ENCODE measurements around the gene HDX. TPM values are rescaled to one million over a fixed set of nuclear protein-coding genes. Genes with fewer than 3 reads are reported as not detected.

HDX gene
- total RNA-seq, 1 donor from 2014 or later = 5.6 TPM

DNA sequence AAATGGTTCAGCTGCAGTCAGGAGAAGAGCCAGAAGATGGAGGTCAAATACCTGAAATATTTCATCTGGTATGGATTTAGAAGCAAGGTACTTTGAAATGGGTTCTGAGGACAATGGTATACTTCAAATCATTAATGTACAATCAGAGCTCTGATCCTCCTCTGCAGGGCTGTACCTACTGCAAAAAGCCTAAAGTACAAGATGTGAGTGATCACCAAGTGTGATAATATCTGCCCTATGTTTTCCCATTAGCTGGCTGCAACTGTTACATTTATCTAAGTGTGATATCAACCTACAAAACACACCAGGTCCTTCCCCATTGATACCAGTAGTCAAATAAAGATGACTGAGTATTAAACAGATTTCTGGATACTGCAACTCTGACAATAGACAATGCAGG lies 25.1 kb downstream of the HDX start:
- Histone ChIP-seq H3K36me3 (ENCODE audit: control insufficient read depth, insufficient read depth, low read length) (no peaks in the 10 kb centered on the region), H3K27me3 (ENCODE audit: control insufficient read depth, insufficient read depth, low read length) (no peaks in the 10 kb centered on the region), H3K4me3 (ENCODE audit: low read depth, low read length) (no peak overlapping the region)
- TF ChIP-seq, protein P1, sequence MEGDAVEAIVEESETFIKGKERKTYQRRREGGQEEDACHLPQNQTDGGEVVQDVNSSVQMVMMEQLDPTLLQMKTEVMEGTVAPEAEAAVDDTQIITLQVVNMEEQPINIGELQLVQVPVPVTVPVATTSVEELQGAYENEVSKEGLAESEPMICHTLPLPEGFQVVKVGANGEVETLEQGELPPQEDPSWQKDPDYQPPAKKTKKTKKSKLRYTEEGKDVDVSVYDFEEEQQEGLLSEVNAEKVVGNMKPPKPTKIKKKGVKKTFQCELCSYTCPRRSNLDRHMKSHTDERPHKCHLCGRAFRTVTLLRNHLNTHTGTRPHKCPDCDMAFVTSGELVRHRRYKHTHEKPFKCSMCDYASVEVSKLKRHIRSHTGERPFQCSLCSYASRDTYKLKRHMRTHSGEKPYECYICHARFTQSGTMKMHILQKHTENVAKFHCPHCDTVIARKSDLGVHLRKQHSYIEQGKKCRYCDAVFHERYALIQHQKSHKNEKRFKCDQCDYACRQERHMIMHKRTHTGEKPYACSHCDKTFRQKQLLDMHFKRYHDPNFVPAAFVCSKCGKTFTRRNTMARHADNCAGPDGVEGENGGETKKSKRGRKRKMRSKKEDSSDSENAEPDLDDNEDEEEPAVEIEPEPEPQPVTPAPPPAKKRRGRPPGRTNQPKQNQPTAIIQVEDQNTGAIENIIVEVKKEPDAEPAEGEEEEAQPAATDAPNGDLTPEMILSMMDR (IDR thresholded peaks at IDR 0.05; ENCODE audit: insufficient read depth, low read length, poor library complexity, severe bottlenecking) = no peak
- no peak for DNase-seq (ENCODE audit: low read depth)

DNA sequence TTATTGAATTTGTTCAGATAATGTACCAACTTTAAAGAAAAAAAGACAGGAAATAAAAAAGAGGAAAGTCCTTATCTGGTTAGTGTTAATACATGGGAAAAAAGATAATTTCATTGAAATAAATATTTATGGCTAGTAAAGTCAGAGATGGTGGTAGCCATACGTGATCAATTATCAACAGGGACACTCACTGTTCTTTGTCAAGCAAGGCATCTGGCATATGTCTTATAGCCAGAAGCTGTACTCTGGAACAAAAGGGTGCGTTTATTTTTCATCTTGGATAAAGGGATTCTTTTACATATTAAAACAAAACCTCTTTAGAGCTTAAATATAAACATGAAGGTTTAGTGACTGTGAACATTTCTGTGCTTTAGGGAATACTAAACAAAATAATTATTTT lies 26.7 kb downstream of the HDX start:
- Histone ChIP-seq H3K27me3 (ENCODE audit: control insufficient read depth, insufficient read depth, low read length) (no peaks in the 10 kb centered on the region), H3K4me3 (ENCODE audit: low read depth, low read length) (no peak overlapping the region), H3K36me3 (ENCODE audit: control insufficient read depth, insufficient read depth, low read length) (no peaks in the 10 kb centered on the region)
- TF ChIP-seq, protein P1 (IDR thresholded peaks at IDR 0.05; ENCODE audit: insufficient read depth, low read length, poor library complexity, severe bottlenecking) = no peak
- DNase-seq (ENCODE audit: low read depth) = no peak

DNA sequence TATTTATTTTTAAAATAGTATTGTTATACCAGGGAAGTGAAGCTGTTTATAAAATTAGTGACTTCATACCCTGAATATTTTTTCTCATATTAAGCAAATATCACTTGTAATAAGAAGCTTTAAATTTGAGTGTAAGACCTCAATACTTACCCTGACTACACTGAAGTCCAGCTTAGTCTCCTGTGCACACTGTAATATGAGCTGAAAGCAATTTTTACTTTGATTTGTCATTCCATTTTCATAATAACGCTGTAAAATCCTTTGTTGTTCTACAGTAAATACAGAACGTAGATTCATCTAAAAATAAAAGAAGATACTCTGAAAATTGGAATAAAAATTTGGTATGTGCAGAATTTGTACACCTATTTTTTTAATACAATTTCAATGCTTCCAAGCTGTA lies 27.2 kb downstream of the HDX start:
- TF ChIP-seq, protein P1 (IDR thresholded peaks at IDR 0.05; ENCODE audit: insufficient read depth, low read length, poor library complexity, severe bottlenecking) = no peak
- H3K4me3 ChIP-seq (ENCODE audit: low read depth, low read length) = no peak overlapping the region

DNA sequence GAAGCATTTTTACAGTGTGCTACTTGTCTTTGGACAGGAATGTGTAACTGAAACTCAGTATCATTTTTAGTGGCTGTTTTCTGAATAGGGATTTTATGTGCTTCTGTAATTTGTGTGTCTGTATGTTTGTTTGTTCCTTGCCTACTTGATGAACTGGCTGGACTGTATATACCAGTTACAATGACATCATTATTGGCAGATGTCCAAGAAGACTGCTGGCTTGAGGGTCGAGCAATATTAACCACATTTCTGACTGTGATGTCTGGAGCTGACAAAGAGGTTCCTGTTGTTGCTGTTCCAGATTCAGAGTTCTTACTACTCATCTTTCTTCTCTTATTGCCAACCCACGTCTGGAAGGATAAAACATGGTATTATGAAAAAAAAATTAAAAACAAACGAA lies 33.0 kb downstream of the HDX start:
- DNase-seq (ENCODE audit: low read depth) = no peak
- no peaks in the 10 kb centered on the region for H3K36me3 ChIP-seq (ENCODE audit: control insufficient read depth, insufficient read depth, low read length)
- no peaks in the 10 kb centered on the region for H3K27me3 ChIP-seq (ENCODE audit: control insufficient read depth, insufficient read depth, low read length)
- H3K4me3 ChIP-seq (ENCODE audit: low read depth, low read length) = no peak overlapping the region
- TF ChIP-seq, protein P1 (IDR thresholded peaks at IDR 0.05; ENCODE audit: insufficient read depth, low read length, poor library complexity, severe bottlenecking) = no peak

More for the DNA sequence above, 27.2 kb downstream of the HDX start:
- DNase-seq (ENCODE audit: low read depth) = no peak
- H3K36me3 ChIP-seq (ENCODE audit: control insufficient read depth, insufficient read depth, low read length) = no peaks in the 10 kb centered on the region
- no peaks in the 10 kb centered on the region for H3K27me3 ChIP-seq (ENCODE audit: control insufficient read depth, insufficient read depth, low read length)

DNA sequence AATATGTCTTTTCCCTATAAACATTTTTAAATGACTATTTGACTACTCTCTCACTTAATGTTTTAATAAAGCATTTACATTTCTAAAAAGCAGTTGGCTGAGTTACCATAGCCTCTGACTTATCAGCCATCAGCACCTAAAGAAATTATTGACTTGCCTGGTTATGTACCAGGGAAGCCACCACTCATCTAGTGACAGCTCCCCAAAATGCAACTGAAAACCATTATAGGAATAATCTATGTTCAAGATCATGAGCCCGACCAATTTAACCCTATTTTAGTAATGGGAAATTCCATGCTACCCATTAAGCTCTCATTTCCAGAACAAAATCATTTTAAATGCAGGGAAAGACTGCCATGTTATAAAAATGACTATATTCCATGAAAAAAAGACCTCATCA lies 34.4 kb downstream of the HDX start:
- no peak overlapping the region for H3K4me3 ChIP-seq (ENCODE audit: low read depth, low read length)
- H3K36me3 ChIP-seq (ENCODE audit: control insufficient read depth, insufficient read depth, low read length) = no peaks in the 10 kb centered on the region
- TF ChIP-seq, protein P1 (IDR thresholded peaks at IDR 0.05; ENCODE audit: insufficient read depth, low read length, poor library complexity, severe bottlenecking) = no peak
- H3K27me3 ChIP-seq (ENCODE audit: control insufficient read depth, insufficient read depth, low read length) = no peaks in the 10 kb centered on the region
- no peak for DNase-seq (ENCODE audit: low read depth)
